ENCODE data around the gene GPR183.

Gene GPR183, protein sequence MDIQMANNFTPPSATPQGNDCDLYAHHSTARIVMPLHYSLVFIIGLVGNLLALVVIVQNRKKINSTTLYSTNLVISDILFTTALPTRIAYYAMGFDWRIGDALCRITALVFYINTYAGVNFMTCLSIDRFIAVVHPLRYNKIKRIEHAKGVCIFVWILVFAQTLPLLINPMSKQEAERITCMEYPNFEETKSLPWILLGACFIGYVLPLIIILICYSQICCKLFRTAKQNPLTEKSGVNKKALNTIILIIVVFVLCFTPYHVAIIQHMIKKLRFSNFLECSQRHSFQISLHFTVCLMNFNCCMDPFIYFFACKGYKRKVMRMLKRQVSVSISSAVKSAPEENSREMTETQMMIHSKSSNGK

DNA sequence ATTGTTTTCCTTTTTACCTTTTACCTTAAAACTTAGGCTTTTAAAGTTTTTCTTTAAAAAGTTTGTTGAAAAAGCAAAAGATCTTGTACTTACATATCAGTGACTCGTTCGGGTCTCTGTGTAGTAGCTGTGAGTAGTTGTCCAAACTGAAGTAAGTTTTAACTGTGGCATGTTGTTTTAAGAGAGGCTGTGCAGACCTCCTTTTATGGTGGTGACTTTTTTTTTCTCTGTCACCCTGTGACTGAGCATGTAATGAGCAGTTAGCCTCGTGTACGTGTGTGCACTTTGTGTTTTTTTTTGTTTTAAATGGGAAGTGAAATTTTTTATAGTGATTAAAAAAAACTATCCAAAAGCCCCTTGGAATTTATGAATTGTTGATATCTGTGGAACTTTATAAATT is at the start of gene GPR183:
Gene GPR183, minus strand, starts transcription at position 153 of the 400 bp plus-strand sequence. CDS start 11,254 bp downstream, outside the sequence.
- no peak for TF ChIP-seq EGR1 (IDR thresholded peaks at IDR 0.05)
- TF ChIP-seq EP300 (IDR thresholded peaks at IDR 0.05; ENCODE audit: borderline replicate concordance) = no peak
- TF ChIP-seq TCF12 (IDR thresholded peaks at IDR 0.05; ENCODE audit: low read depth) = no peak
- no peak for TF ChIP-seq ZBTB7A (IDR thresholded peaks at IDR 0.05; ENCODE audit: low read depth)
- no peak for TF ChIP-seq FOXM1 (IDR thresholded peaks at IDR 0.05; ENCODE audit: borderline replicate concordance, low read depth)
- no peak for TF ChIP-seq CREB1 (IDR thresholded peaks at IDR 0.05; ENCODE audit: low read depth)
- TF ChIP-seq, protein P1, sequence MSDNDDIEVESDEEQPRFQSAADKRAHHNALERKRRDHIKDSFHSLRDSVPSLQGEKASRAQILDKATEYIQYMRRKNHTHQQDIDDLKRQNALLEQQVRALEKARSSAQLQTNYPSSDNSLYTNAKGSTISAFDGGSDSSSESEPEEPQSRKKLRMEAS (IDR thresholded peaks at IDR 0.05) = no peak
- TF ChIP-seq, protein P2, sequence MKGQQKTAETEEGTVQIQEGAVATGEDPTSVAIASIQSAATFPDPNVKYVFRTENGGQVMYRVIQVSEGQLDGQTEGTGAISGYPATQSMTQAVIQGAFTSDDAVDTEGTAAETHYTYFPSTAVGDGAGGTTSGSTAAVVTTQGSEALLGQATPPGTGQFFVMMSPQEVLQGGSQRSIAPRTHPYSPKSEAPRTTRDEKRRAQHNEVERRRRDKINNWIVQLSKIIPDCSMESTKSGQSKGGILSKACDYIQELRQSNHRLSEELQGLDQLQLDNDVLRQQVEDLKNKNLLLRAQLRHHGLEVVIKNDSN (IDR thresholded peaks at IDR 0.05) = no peak
- TF ChIP-seq RAD21 (IDR thresholded peaks at IDR 0.05; ENCODE audit: low read depth) = no peak
- TF ChIP-seq CEBPB (IDR thresholded peaks at IDR 0.05) = no peak
- no peak for TF ChIP-seq TEAD4 (IDR thresholded peaks at IDR 0.05)
- no peak for TF ChIP-seq NFIC (IDR thresholded peaks at IDR 0.05)
- TF ChIP-seq YY1 (IDR thresholded peaks at IDR 0.05; ENCODE audit: low read depth) = no peak
- TF ChIP-seq, protein P3, sequence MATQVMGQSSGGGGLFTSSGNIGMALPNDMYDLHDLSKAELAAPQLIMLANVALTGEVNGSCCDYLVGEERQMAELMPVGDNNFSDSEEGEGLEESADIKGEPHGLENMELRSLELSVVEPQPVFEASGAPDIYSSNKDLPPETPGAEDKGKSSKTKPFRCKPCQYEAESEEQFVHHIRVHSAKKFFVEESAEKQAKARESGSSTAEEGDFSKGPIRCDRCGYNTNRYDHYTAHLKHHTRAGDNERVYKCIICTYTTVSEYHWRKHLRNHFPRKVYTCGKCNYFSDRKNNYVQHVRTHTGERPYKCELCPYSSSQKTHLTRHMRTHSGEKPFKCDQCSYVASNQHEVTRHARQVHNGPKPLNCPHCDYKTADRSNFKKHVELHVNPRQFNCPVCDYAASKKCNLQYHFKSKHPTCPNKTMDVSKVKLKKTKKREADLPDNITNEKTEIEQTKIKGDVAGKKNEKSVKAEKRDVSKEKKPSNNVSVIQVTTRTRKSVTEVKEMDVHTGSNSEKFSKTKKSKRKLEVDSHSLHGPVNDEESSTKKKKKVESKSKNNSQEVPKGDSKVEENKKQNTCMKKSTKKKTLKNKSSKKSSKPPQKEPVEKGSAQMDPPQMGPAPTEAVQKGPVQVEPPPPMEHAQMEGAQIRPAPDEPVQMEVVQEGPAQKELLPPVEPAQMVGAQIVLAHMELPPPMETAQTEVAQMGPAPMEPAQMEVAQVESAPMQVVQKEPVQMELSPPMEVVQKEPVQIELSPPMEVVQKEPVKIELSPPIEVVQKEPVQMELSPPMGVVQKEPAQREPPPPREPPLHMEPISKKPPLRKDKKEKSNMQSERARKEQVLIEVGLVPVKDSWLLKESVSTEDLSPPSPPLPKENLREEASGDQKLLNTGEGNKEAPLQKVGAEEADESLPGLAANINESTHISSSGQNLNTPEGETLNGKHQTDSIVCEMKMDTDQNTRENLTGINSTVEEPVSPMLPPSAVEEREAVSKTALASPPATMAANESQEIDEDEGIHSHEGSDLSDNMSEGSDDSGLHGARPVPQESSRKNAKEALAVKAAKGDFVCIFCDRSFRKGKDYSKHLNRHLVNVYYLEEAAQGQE (IDR thresholded peaks at IDR 0.05; ENCODE audit: low read depth) = no peak
- no peak for TF ChIP-seq TAF1 (IDR thresholded peaks at IDR 0.05; ENCODE audit: low read depth)

DNA sequence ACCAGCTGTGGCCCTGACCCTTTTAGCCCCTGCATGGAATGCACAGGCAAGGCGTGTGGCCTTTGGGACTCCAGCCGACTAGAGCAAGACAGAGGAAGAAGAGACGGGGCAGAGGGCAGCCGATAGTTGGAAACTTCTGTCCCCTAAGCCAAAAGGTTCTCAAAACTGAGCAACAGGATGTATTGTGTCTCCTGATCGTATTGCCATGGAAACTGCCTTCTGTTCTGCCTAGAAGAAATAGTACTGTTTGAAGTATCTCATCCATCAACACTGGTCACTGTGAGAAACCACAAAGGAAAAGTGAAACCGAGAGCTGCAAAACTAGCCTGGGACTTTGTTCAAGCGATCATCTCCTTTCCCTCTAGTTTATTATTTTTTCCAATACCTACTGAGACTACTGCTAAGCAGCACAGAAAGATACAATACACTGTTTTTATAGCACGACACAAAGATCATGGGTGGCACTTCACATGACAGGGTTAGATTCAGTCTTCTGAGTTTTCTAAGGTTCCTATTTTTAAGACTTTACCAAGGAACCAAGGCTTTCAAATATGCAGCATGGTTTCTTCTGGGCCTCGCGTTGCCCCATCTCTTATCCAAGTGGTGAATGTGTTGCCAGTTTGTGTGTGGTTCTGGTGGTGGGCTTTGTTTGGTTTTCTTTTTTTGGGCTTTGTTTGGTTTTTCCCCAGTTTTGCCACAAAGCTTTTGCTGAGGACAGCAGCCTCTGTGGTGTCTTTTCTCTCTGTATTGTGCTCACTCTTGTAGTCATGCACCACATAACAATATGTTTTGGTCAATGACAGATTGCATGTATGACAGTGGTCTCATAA is 49.3 kb upstream of the GPR183 start:
- TF ChIP-seq, protein P2 (IDR thresholded peaks at IDR 0.05) = no peak
- TF ChIP-seq, protein P3 (IDR thresholded peaks at IDR 0.05; ENCODE audit: low read depth) = no peak
- no peak for TF ChIP-seq CEBPB (IDR thresholded peaks at IDR 0.05)
- TF ChIP-seq FOXM1 (IDR thresholded peaks at IDR 0.05; ENCODE audit: borderline replicate concordance, low read depth) = no peak
- TF ChIP-seq EP300 (IDR thresholded peaks at IDR 0.05; ENCODE audit: borderline replicate concordance) = no peak
- TF ChIP-seq TAF1 (IDR thresholded peaks at IDR 0.05; ENCODE audit: low read depth) = no peak
- TF ChIP-seq CREB1 (IDR thresholded peaks at IDR 0.05; ENCODE audit: low read depth) = no peak
- TF ChIP-seq RAD21 (IDR thresholded peaks at IDR 0.05; ENCODE audit: low read depth) = no peak
- no peak for TF ChIP-seq ZBTB7A (IDR thresholded peaks at IDR 0.05; ENCODE audit: low read depth)
- TF ChIP-seq TCF12 (IDR thresholded peaks at IDR 0.05; ENCODE audit: low read depth) = no peak
- TF ChIP-seq YY1 (IDR thresholded peaks at IDR 0.05; ENCODE audit: low read depth) = no peak
- TF ChIP-seq, protein P1 (IDR thresholded peaks at IDR 0.05) = no peak
- TF ChIP-seq EGR1 (IDR thresholded peaks at IDR 0.05) = no peak
- no peak for TF ChIP-seq NFIC (IDR thresholded peaks at IDR 0.05)
- no peak for TF ChIP-seq TEAD4 (IDR thresholded peaks at IDR 0.05)

DNA sequence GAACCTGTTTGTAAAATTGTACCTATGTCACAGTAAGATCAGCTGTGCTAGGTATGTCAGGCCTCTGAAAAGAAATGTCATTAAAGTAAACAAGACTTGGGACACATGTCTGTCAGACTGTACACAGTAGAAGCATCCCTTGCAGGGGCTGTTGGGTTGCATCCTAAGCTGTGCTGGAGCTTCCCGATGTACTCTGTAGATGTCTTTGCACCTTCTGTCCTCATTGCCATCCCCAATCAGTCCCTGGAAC is 48.7 kb upstream of the GPR183 start:
- no peak for TF ChIP-seq EP300 (IDR thresholded peaks at IDR 0.05; ENCODE audit: borderline replicate concordance)
- TF ChIP-seq RAD21 (IDR thresholded peaks at IDR 0.05; ENCODE audit: low read depth) = no peak
- TF ChIP-seq FOXM1 (IDR thresholded peaks at IDR 0.05; ENCODE audit: borderline replicate concordance, low read depth) = no peak
- no peak for TF ChIP-seq CEBPB (IDR thresholded peaks at IDR 0.05)
- no peak for TF ChIP-seq TEAD4 (IDR thresholded peaks at IDR 0.05)
- no peak for TF ChIP-seq TCF12 (IDR thresholded peaks at IDR 0.05; ENCODE audit: low read depth)
- no peak for TF ChIP-seq NFIC (IDR thresholded peaks at IDR 0.05)
- TF ChIP-seq, protein P2 (IDR thresholded peaks at IDR 0.05) = no peak
- no peak for TF ChIP-seq EGR1 (IDR thresholded peaks at IDR 0.05)
- no peak for TF ChIP-seq YY1 (IDR thresholded peaks at IDR 0.05; ENCODE audit: low read depth)
- TF ChIP-seq CREB1 (IDR thresholded peaks at IDR 0.05; ENCODE audit: low read depth) = no peak
- TF ChIP-seq, protein P3 (IDR thresholded peaks at IDR 0.05; ENCODE audit: low read depth) = no peak
- TF ChIP-seq, protein P1 (IDR thresholded peaks at IDR 0.05) = no peak

Measured in Ishikawa (cell line).